ENCODE measurements around the gene TMPRSS6. TPM values are rescaled to one million over a fixed set of nuclear protein-coding genes. Genes with fewer than 3 reads are reported as not detected.

TMPRSS6 gene
- total RNA-seq, 1 experiment from 2014 or later: not detected

GRCh38 chr22:37062702-37063381 is 46.7 kb downstream of the TMPRSS6 start:
- no peak overlapping the region for H3K4me3 ChIP-seq
- no peaks in the 10 kb centered on the region for H3K9me3 ChIP-seq (replicated peaks)
- no peak overlapping the region for H3K27ac ChIP-seq
- H3K27me3 ChIP-seq: no peaks in the 10 kb centered on the region
- DNase-seq: no peak
- no peaks in the 10 kb centered on the region for H3K4me1 ChIP-seq
- no peaks in the 10 kb centered on the region for H3K36me3 ChIP-seq

- Histone ChIP-seq H3K4me3 (no peak overlapping the region), H3K9me3 (replicated peaks) (no peaks in the 10 kb centered on the region), H3K36me3 (no peaks in the 10 kb centered on the region), H3K27me3 (no peaks in the 10 kb centered on the region), H3K27ac (no peak overlapping the region), H3K4me1 (no peaks in the 10 kb centered on the region)
- no peak for DNase-seq
These were observed 47.2 kb downstream of the TMPRSS6 start for GRCh38 chr22:37062376-37062675.

- no peak for DNase-seq
- H3K4me3 ChIP-seq: no peak overlapping the region
- no peaks in the 10 kb centered on the region for H3K36me3 ChIP-seq
- H3K27me3 ChIP-seq: no peaks in the 10 kb centered on the region
- no peak overlapping the region for H3K27ac ChIP-seq
- no peaks in the 10 kb centered on the region for H3K4me1 ChIP-seq
- no peaks in the 10 kb centered on the region for H3K9me3 ChIP-seq (replicated peaks)
These were observed 47.7 kb downstream of the TMPRSS6 start for GRCh38 chr22:37061611-37062375.

- no peaks in the 10 kb centered on the region for H3K9me3 ChIP-seq (replicated peaks)
- H3K27me3 ChIP-seq: no peaks in the 10 kb centered on the region
- no peaks in the 10 kb centered on the region for H3K36me3 ChIP-seq
- H3K27ac ChIP-seq: no peak overlapping the region
- no peak overlapping the region for H3K4me3 ChIP-seq
- H3K4me1 ChIP-seq: no peaks in the 10 kb centered on the region
- DNase-seq: no peak
These were observed 48.5 kb downstream of the TMPRSS6 start for GRCh38 chr22:37060801-37061610.

- DNase-seq: no peak
- H3K4me1 ChIP-seq: no peaks in the 10 kb centered on the region
- no peak overlapping the region for H3K4me3 ChIP-seq
- H3K36me3 ChIP-seq: no peaks in the 10 kb centered on the region
- H3K27me3 ChIP-seq: no peaks in the 10 kb centered on the region
- no peaks in the 10 kb centered on the region for H3K9me3 ChIP-seq (replicated peaks)
- H3K27ac ChIP-seq: no peak overlapping the region
These were observed 49.5 kb downstream of the TMPRSS6 start for GRCh38 chr22:37059876-37060449.

GRCh38 chr22:37058917-37059701 is 50.4 kb downstream of the TMPRSS6 start:
- Histone ChIP-seq H3K4me1 (peaks cover 3% of the 10 kb centered on the region; the same call in 1 of the 2 replicates), H3K36me3 (no peaks in the 10 kb centered on the region), H3K4me3 (no peak overlapping the region), H3K9me3 (replicated peaks) (no peaks in the 10 kb centered on the region), H3K27ac (no peak overlapping the region), H3K27me3 (no peaks in the 10 kb centered on the region)
- no peak for DNase-seq

- no peaks in the 10 kb centered on the region for H3K27me3 ChIP-seq
- H3K9me3 ChIP-seq (replicated peaks): no peaks in the 10 kb centered on the region
- no peak overlapping the region for H3K4me3 ChIP-seq
- DNase-seq: no peak
- H3K27ac ChIP-seq: no peak overlapping the region
- no peaks in the 10 kb centered on the region for H3K36me3 ChIP-seq
- H3K4me1 ChIP-seq: peaks cover 9% of the 10 kb centered on the region; the same call in 1 of the 2 replicates
These were observed 51.6 kb downstream of the TMPRSS6 start for GRCh38 chr22:37057796-37058510.

- Histone ChIP-seq H3K36me3 (no peaks in the 10 kb centered on the region), H3K27me3 (no peaks in the 10 kb centered on the region), H3K4me1 (peaks cover 9% of the 10 kb centered on the region; the same call in 1 of the 2 replicates), H3K9me3 (replicated peaks) (no peaks in the 10 kb centered on the region), H3K27ac (no peak overlapping the region), H3K4me3 (no peak overlapping the region)
- DNase-seq: no peak
These were observed 52.3 kb downstream of the TMPRSS6 start for GRCh38 chr22:37057226-37057625.

GRCh38 chr22:37056246-37056645 is 53.3 kb downstream of the TMPRSS6 start:
- H3K36me3 ChIP-seq: no peaks in the 10 kb centered on the region

GRCh38 chr22:37054600-37055365 is 54.7 kb downstream of the TMPRSS6 start:
- Histone ChIP-seq H3K27me3 (no peaks in the 10 kb centered on the region), H3K4me1 (peaks cover 9% of the 10 kb centered on the region; the same call in 1 of the 2 replicates), H3K36me3 (no peaks in the 10 kb centered on the region), H3K4me3 (no peak overlapping the region), H3K27ac (no peak overlapping the region), H3K9me3 (replicated peaks) (no peaks in the 10 kb centered on the region)
- DNase-seq: no peak

More at GRCh38 chr22:37056246-37056645, 53.3 kb downstream of the TMPRSS6 start:
- H3K27me3 ChIP-seq: no peaks in the 10 kb centered on the region
- no peak overlapping the region for H3K4me3 ChIP-seq
- DNase-seq: no peak
- H3K27ac ChIP-seq: no peak overlapping the region
- peaks cover 9% of the 10 kb centered on the region; the same call in 1 of the 2 replicates for H3K4me1 ChIP-seq
- no peaks in the 10 kb centered on the region for H3K9me3 ChIP-seq (replicated peaks)

GRCh38 chr22:37054056-37054395 is 55.5 kb downstream of the TMPRSS6 start:
- H3K27ac ChIP-seq: no peak overlapping the region
- DNase-seq: peak; percentile 51 to 55
- H3K4me1 ChIP-seq: peaks cover 9% of the 10 kb centered on the region; the same call in 1 of the 2 replicates
- H3K27me3 ChIP-seq: no peaks in the 10 kb centered on the region; the same call in 1 of the 2 replicates
- H3K4me3 ChIP-seq: no peak overlapping the region
- H3K36me3 ChIP-seq: no peaks in the 10 kb centered on the region
- H3K9me3 ChIP-seq (replicated peaks): no peaks in the 10 kb centered on the region

- no peaks in the 10 kb centered on the region for H3K9me3 ChIP-seq (replicated peaks)
- peaks cover 9% of the 10 kb centered on the region; the same call in 1 of the 2 replicates for H3K4me1 ChIP-seq
- H3K27me3 ChIP-seq: no peaks in the 10 kb centered on the region; the same call in 1 of the 2 replicates
- no peaks in the 10 kb centered on the region for H3K36me3 ChIP-seq
- H3K4me3 ChIP-seq: no peak overlapping the region
- H3K27ac ChIP-seq: no peak overlapping the region
- DNase-seq: no peak
These were observed 56.0 kb downstream of the TMPRSS6 start for GRCh38 chr22:37053310-37054055.

All from SJCRH30 (cell line).